Esophagus muscularis mucosa (tissue), 4 donors: Measurements from ENCODE around the gene TTLL1.
"Not testable (repeated sequence)": the region's sequence is repeated elsewhere in the genome, so short reads cannot be mapped to it uniquely, and the experiment has no call there.

Experiments
- CTCF ChIP-seq, 3 experiments: fragments of 200-600 bp in 2 of 3; fragments of 450-650 bp in 1 of 3; sonication (generic) in 2 of 3; IDR thresholded peaks; one replicate each; pipeline ENCODE4 v1.5.1; 2017 to 2019; ENCODE audit warnings: antibody characterized with exemption in 3 of 3, mild to moderate bottlenecking in 2 of 3, moderate library complexity in 1 of 3
- EP300 ChIP-seq: sonication (generic); formaldehyde crosslinking; IDR thresholded peaks from one replicate; pipeline ENCODE4 v1.6.1; 2017; ENCODE audit warnings: antibody characterized with exemption
- POLR2A ChIP-seq: fragments of 450-650 bp; IDR thresholded peaks from one replicate; pipeline ENCODE4 v1.6.1; 2017; ENCODE audit warnings: antibody characterized with exemption, moderate library complexity, mild to moderate bottlenecking, low read depth
- POLR2AphosphoS5 ChIP-seq, 2 donors: sonication (generic); formaldehyde crosslinking; IDR thresholded peaks; one replicate each; pipeline ENCODE4 v1.6.1; 2017; ENCODE audit warnings: antibody characterized with exemption in 2 of 2

- TF ChIP-seq CTCF (IDR thresholded peaks at IDR 0.05); EP300; POLR2A; POLR2AphosphoS5 (IDR thresholded peaks at IDR 0.05): not testable (repeated sequence)
Measured at GRCh38 chr22:42995654-42996053, 93.5 kb downstream of the TTLL1 start.
